22Rv1 (cell line): ENCODE measurements around the gene CHIT1.

Experiments used
- ZFX ChIP-seq: fragments of 450-650 bp; IDR thresholded peaks from 2 replicates; pipeline ENCODE4 v1.6.1; 2017; ENCODE audit warnings: antibody characterized with exemption, borderline replicate concordance
- TF ChIP-seq, protein P1 (sequence below): fragments of 450-650 bp; IDR thresholded peaks from 2 replicates; pipeline ENCODE4 v1.5.1; 2017; ENCODE audit warnings: mild to moderate bottlenecking

DNA sequence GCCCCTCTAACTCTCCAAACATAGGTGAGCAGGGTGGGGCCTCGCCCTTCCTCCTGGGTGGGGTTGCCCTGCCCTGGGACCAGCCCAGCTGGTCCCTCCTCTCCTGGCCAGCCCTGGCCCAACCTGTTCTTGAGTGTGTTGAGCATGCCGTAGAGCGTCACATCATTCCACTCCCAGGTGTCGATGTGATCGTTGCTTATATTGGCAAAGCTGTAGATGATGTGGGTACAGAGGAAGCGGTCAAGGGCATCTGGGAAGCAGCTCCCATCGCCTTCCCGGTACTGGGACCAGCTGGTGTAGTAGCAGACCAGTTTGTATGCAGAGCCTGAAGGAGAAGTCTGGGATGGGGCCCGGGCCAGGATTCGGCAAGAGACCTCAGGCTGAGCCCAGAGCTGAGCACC lies 44.4 kb downstream of the CHIT1 start:
- TF ChIP-seq, protein P1, sequence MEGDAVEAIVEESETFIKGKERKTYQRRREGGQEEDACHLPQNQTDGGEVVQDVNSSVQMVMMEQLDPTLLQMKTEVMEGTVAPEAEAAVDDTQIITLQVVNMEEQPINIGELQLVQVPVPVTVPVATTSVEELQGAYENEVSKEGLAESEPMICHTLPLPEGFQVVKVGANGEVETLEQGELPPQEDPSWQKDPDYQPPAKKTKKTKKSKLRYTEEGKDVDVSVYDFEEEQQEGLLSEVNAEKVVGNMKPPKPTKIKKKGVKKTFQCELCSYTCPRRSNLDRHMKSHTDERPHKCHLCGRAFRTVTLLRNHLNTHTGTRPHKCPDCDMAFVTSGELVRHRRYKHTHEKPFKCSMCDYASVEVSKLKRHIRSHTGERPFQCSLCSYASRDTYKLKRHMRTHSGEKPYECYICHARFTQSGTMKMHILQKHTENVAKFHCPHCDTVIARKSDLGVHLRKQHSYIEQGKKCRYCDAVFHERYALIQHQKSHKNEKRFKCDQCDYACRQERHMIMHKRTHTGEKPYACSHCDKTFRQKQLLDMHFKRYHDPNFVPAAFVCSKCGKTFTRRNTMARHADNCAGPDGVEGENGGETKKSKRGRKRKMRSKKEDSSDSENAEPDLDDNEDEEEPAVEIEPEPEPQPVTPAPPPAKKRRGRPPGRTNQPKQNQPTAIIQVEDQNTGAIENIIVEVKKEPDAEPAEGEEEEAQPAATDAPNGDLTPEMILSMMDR: no peak
- no peak for TF ChIP-seq ZFX
